ENCODE results near the gene RRP1. TPM values are rescaled to one million over a fixed set of nuclear protein-coding genes. Genes with fewer than 3 reads are reported as not detected.
A peak's percentile ranks its signal among the peaks of the same experiment; 100 is the strongest.

The RRP1 gene
- total and polyA plus RNA-seq, 3 experiments from 2014 or later, result 21.8 to 93.4 (median 87.4) TPM

- ChIA-PET POLR2A (no interaction called here), CTCF (no interaction called here)
- peak overlapping the region in 1 of 7 donors; percentile 75 for H3K4me3 Mint-ChIP-seq
- no peaks in the 10 kb centered on the region for H3K9me3 Mint-ChIP-seq
- Histone ChIP-seq H3K9me3 (ENCODE audit: low read length) (no peaks in the 10 kb centered on the region), H3K4me3 (ENCODE audit: low read length) (no peak overlapping the region), H3K27ac (ENCODE audit: low read depth, low read length) (no peak overlapping the region), H3K36me3 (ENCODE audit: insufficient read depth, low read length) (no peaks in the 10 kb centered on the region), H3K4me1 (ENCODE audit: insufficient read depth, low read length) (peaks cover 11% of the 10 kb centered on the region), H3K27me3 (ENCODE audit: insufficient read depth, low read length, poor library complexity, severe bottlenecking) (no peaks in the 10 kb centered on the region)
- no peaks in the 10 kb centered on the region for H3K36me3 Mint-ChIP-seq
- DNase-seq, result no peak
- peaks cover 0 to 2% of the 10 kb centered on the region in 2 donors for H3K27me3 Mint-ChIP-seq
- H3K4me1 Mint-ChIP-seq, result peaks cover 10 to 12% (median 11%) of the 10 kb centered on the region in 3 donors
- H3K27ac Mint-ChIP-seq, result peak overlapping the region in 1 of 8 donors; percentile 31
Observed at GRCh38 chr21:43783098-43783700, 6.2 kb upstream of the RRP1 start.

- Histone ChIP-seq H3K27ac (ENCODE audit: low read depth, low read length) (no peak overlapping the region), H3K36me3 (ENCODE audit: insufficient read depth, low read length) (no peaks in the 10 kb centered on the region), H3K27me3 (ENCODE audit: insufficient read depth, low read length, poor library complexity, severe bottlenecking) (no peaks in the 10 kb centered on the region), H3K4me1 (ENCODE audit: insufficient read depth, low read length) (peaks cover 4% of the 10 kb centered on the region), H3K9me3 (ENCODE audit: low read length) (no peaks in the 10 kb centered on the region), H3K4me3 (ENCODE audit: low read length) (no peak overlapping the region)
- ChIA-PET POLR2A (no interaction called here), CTCF (no interaction called here)
- no peak for DNase-seq
- peaks cover 0 to 5% (median 0%) of the 10 kb centered on the region in 3 donors for H3K36me3 Mint-ChIP-seq
- H3K9me3 Mint-ChIP-seq, result no peaks in the 10 kb centered on the region
- H3K4me1 Mint-ChIP-seq, result peaks cover 3 to 9% (median 3%) of the 10 kb centered on the region in 3 donors
- no peak overlapping the region for H3K4me3 Mint-ChIP-seq
- H3K27me3 Mint-ChIP-seq, result peaks cover 0 to 3% of the 10 kb centered on the region in 2 donors
- peak overlapping the region in 1 of 8 donors; percentile 6 for H3K27ac Mint-ChIP-seq
Observed at GRCh38 chr21:43785134-43785533, 4.2 kb upstream of the RRP1 start.

- no peaks in the 10 kb centered on the region for H3K27me3 ChIP-seq (ENCODE audit: insufficient read depth, low read length, poor library complexity, severe bottlenecking)
- H3K27me3 Mint-ChIP-seq, result peaks cover 0 to 3% of the 10 kb centered on the region in 2 donors
- peaks cover 12 to 20% (median 14%) of the 10 kb centered on the region in 3 donors for H3K4me1 Mint-ChIP-seq
- H3K27ac ChIP-seq (ENCODE audit: low read depth, low read length), result no peak overlapping the region
- no peaks in the 10 kb centered on the region for H3K9me3 Mint-ChIP-seq
- peak overlapping the region in 3 of 7 donors; percentile 21 to 48 (median 32) for H3K4me3 Mint-ChIP-seq
- no peaks in the 10 kb centered on the region for H3K9me3 ChIP-seq (ENCODE audit: low read length)
- no peak overlapping the region for H3K4me3 ChIP-seq (ENCODE audit: low read length)
- peaks cover 0 to 10% (median 0%) of the 10 kb centered on the region in 3 donors for H3K36me3 Mint-ChIP-seq
- H3K4me1 ChIP-seq (ENCODE audit: insufficient read depth, low read length), result peaks cover 13% of the 10 kb centered on the region
- CTCF ChIA-PET, result no interaction called here
- DNase-seq, result no peak
- H3K27ac Mint-ChIP-seq, result peak overlapping the region in 1 of 8 donors; percentile 6
- H3K36me3 ChIP-seq (ENCODE audit: insufficient read depth, low read length), result no peaks in the 10 kb centered on the region
- POLR2A ChIA-PET, result no interaction called here
Observed at GRCh38 chr21:43786300-43786806, 3.0 kb upstream of the RRP1 start.

GRCh38 chr21:43786807-43787440 lies 2.5 kb upstream of the RRP1 start:
- Mint-ChIP-seq H3K4me3 (peak overlapping the region in 2 of 7 donors; percentile 19 to 32), H3K4me1 (peaks cover 15 to 23% (median 17%) of the 10 kb centered on the region in 3 donors), H3K36me3 (peaks cover 0 to 14% (median 0%) of the 10 kb centered on the region in 3 donors), H3K27me3 (peaks cover 0 to 3% of the 10 kb centered on the region in 2 donors), H3K9me3 (no peaks in the 10 kb centered on the region), H3K27ac (peak overlapping the region in 1 of 8 donors; percentile 6)
- Histone ChIP-seq H3K4me1 (ENCODE audit: insufficient read depth, low read length) (peaks cover 13% of the 10 kb centered on the region), H3K27ac (ENCODE audit: low read depth, low read length) (no peak overlapping the region), H3K36me3 (ENCODE audit: insufficient read depth, low read length) (peaks cover 4% of the 10 kb centered on the region), H3K9me3 (ENCODE audit: low read length) (no peaks in the 10 kb centered on the region), H3K27me3 (ENCODE audit: insufficient read depth, low read length, poor library complexity, severe bottlenecking) (no peaks in the 10 kb centered on the region), H3K4me3 (ENCODE audit: low read length) (no peak overlapping the region)
- ChIA-PET POLR2A (no interaction called here), CTCF (no interaction called here)
- no peak for DNase-seq

- ChIA-PET CTCF (interaction anchor here (0.6 to 2.4 kb wide), 7 partner anchors 10 to 209 kb away, joined by 3 to 6 read pairs (median 4); no protein-coding TSS in a partner anchor), POLR2A (interaction anchor here (0.6 kb wide), 1 partner anchor 38 kb away, joined by 3 read pairs; no protein-coding TSS in a partner anchor)
- peaks cover 21 to 30% (median 24%) of the 10 kb centered on the region in 3 donors for H3K4me1 Mint-ChIP-seq
- H3K4me3 ChIP-seq (ENCODE audit: low read length), result peak overlapping the region; percentile 74
- no peak for DNase-seq
- peaks cover 28% of the 10 kb centered on the region for H3K36me3 ChIP-seq (ENCODE audit: insufficient read depth, low read length)
- H3K27ac ChIP-seq (ENCODE audit: low read depth, low read length), result peak overlapping the region; percentile 70
- peaks cover 13% of the 10 kb centered on the region for H3K4me1 ChIP-seq (ENCODE audit: insufficient read depth, low read length)
- H3K27me3 ChIP-seq (ENCODE audit: insufficient read depth, low read length, poor library complexity, severe bottlenecking), result no peaks in the 10 kb centered on the region
- peak overlapping the region; percentile 87 to 96 (median 91) for H3K4me3 Mint-ChIP-seq
- H3K27me3 Mint-ChIP-seq, result peaks cover 0 to 2% of the 10 kb centered on the region in 2 donors
- H3K9me3 ChIP-seq (ENCODE audit: low read length), result no peaks in the 10 kb centered on the region
- H3K36me3 Mint-ChIP-seq, result peaks cover 0 to 45% (median 4%) of the 10 kb centered on the region in 3 donors
- H3K27ac Mint-ChIP-seq, result peak overlapping the region; percentile 49 to 94 (median 84)
- no peaks in the 10 kb centered on the region for H3K9me3 Mint-ChIP-seq
Observed at GRCh38 chr21:43790010-43790524, 690 bp downstream of the RRP1 start.

GRCh38 chr21:43792406-43792805 lies 3.0 kb downstream of the RRP1 start:
- H3K4me1 Mint-ChIP-seq, result peaks cover 21 to 30% (median 24%) of the 10 kb centered on the region in 3 donors
- Histone ChIP-seq H3K27ac (ENCODE audit: low read depth, low read length) (no peak overlapping the region), H3K36me3 (ENCODE audit: insufficient read depth, low read length) (peaks cover 39% of the 10 kb centered on the region), H3K4me3 (ENCODE audit: low read length) (no peak overlapping the region), H3K27me3 (ENCODE audit: insufficient read depth, low read length, poor library complexity, severe bottlenecking) (no peaks in the 10 kb centered on the region), H3K4me1 (ENCODE audit: insufficient read depth, low read length) (peaks cover 13% of the 10 kb centered on the region), H3K9me3 (ENCODE audit: low read length) (no peaks in the 10 kb centered on the region)
- H3K27ac Mint-ChIP-seq, result peak overlapping the region in 2 of 8 donors; percentile 43 to 72
- H3K9me3 Mint-ChIP-seq, result no peaks in the 10 kb centered on the region
- CTCF ChIA-PET, result interaction anchor here (1.1 kb wide), 1 partner anchor 1100 kb away, joined by 3 read pairs; no protein-coding TSS in a partner anchor
- H3K36me3 Mint-ChIP-seq, result peaks cover 0 to 69% (median 6%) of the 10 kb centered on the region in 3 donors
- peaks cover 0 to 2% of the 10 kb centered on the region in 2 donors for H3K27me3 Mint-ChIP-seq
- no peak for DNase-seq
- POLR2A ChIA-PET, result no interaction called here
- H3K4me3 Mint-ChIP-seq, result peak overlapping the region in 2 of 7 donors; percentile 12 to 60

GRCh38 chr21:43793243-43793642 lies 3.9 kb downstream of the RRP1 start:
- Histone ChIP-seq H3K9me3 (ENCODE audit: low read length) (no peaks in the 10 kb centered on the region), H3K36me3 (ENCODE audit: insufficient read depth, low read length) (peaks cover 44% of the 10 kb centered on the region), H3K27ac (ENCODE audit: low read depth, low read length) (no peak overlapping the region), H3K4me3 (ENCODE audit: low read length) (no peak overlapping the region), H3K27me3 (ENCODE audit: insufficient read depth, low read length, poor library complexity, severe bottlenecking) (no peaks in the 10 kb centered on the region), H3K4me1 (ENCODE audit: insufficient read depth, low read length) (peaks cover 13% of the 10 kb centered on the region)
- no peak for DNase-seq
- Mint-ChIP-seq H3K9me3 (no peaks in the 10 kb centered on the region), H3K27me3 (peaks cover 0 to 2% of the 10 kb centered on the region in 2 donors), H3K36me3 (peaks cover 0 to 77% (median 6%) of the 10 kb centered on the region in 3 donors), H3K4me1 (peaks cover 21 to 30% (median 24%) of the 10 kb centered on the region in 3 donors), H3K4me3 (no peak overlapping the region), H3K27ac (no peak overlapping the region)
- CTCF ChIA-PET, result interaction anchor here (1.1 kb wide), 1 partner anchor 1099 kb away, joined by 3 read pairs; no protein-coding TSS in a partner anchor
- POLR2A ChIA-PET, result no interaction called here

- no peaks in the 10 kb centered on the region for H3K27me3 Mint-ChIP-seq
- no peak overlapping the region for H3K4me3 Mint-ChIP-seq
- ChIA-PET CTCF (no interaction called here), POLR2A (no interaction called here)
- H3K36me3 Mint-ChIP-seq, result peaks cover 0 to 85% (median 6%) of the 10 kb centered on the region in 3 donors
- Histone ChIP-seq H3K4me1 (ENCODE audit: insufficient read depth, low read length) (peaks cover 13% of the 10 kb centered on the region), H3K9me3 (ENCODE audit: low read length) (no peaks in the 10 kb centered on the region), H3K4me3 (ENCODE audit: low read length) (no peak overlapping the region), H3K27me3 (ENCODE audit: insufficient read depth, low read length, poor library complexity, severe bottlenecking) (no peaks in the 10 kb centered on the region), H3K27ac (ENCODE audit: low read depth, low read length) (no peak overlapping the region), H3K36me3 (ENCODE audit: insufficient read depth, low read length) (peaks cover 53% of the 10 kb centered on the region)
- H3K9me3 Mint-ChIP-seq, result no peaks in the 10 kb centered on the region
- DNase-seq, result no peak
- peaks cover 21 to 27% (median 24%) of the 10 kb centered on the region in 3 donors for H3K4me1 Mint-ChIP-seq
- H3K27ac Mint-ChIP-seq, result no peak overlapping the region
Observed at GRCh38 chr21:43794311-43794710, 4.9 kb downstream of the RRP1 start.
